HepG2 (cell line): Measurements from ENCODE around the gene PRKAB1. TPM values are rescaled to one million over a fixed set of nuclear protein-coding genes. Genes with fewer than 3 reads are reported as not detected.
A peak's percentile ranks its signal among the peaks of the same experiment; 100 is the strongest.

Source experiments
- ESRRA ChIP-seq: sonication (generic); formaldehyde crosslinking; IDR thresholded peaks from 2 replicates; pipeline ENCODE4 v1.5.1; 2020; ENCODE audit warnings: mild to moderate bottlenecking, low read depth, missing genetic modification reagents
- ETV5 ChIP-seq: IDR thresholded peaks from 2 replicates; pipeline ENCODE4 v1.6.1; 2018; ENCODE audit warnings: missing biosample characterization, missing genetic modification reagents, inconsistent platforms, borderline replicate concordance
- HNF4G ChIP-seq, 2 experiments: sonication (generic) in 1 of 2; formaldehyde crosslinking in 1 of 2; IDR thresholded peaks; 2 replicates each; pipeline versions ENCODE4 v1.4.0 to v1.6.1; 2011 to 2020; ENCODE audit warnings: borderline replicate concordance in 2 of 2, low read depth in 2 of 2, mild to moderate bottlenecking in 2 of 2, low read length in 1 of 2, missing genetic modification reagents in 1 of 2, moderate library complexity in 1 of 2
- HOXA3 ChIP-seq: sonication (generic); formaldehyde crosslinking; IDR thresholded peaks from 2 replicates; pipeline ENCODE4 v1.5.0; 2020; ENCODE audit warnings: missing genetic modification reagents
- KLF11 ChIP-seq: IDR thresholded peaks from 2 replicates; pipeline ENCODE4 v1.6.1; 2016; ENCODE audit warnings: missing compliant biosample characterization
- MED1 ChIP-seq: sonication (generic); formaldehyde crosslinking; IDR thresholded peaks from 2 replicates; pipeline ENCODE4 v1.4.0; 2020; ENCODE audit warnings: missing genetic modification reagents
- NR2C2 ChIP-seq: sonication (generic); formaldehyde crosslinking; IDR thresholded peaks from 2 replicates; pipeline ENCODE4 v1.4.0; 2020; ENCODE audit warnings: missing genetic modification reagents, mild to moderate bottlenecking, moderate library complexity, borderline replicate concordance
- PRPF4 ChIP-seq: fragments of 200-400 bp; formaldehyde crosslinking; IDR thresholded peaks from 2 replicates; pipeline ENCODE4 v1.6.1; 2016; ENCODE audit warnings: low read length, low read depth; ENCODE audit not compliant: poor library complexity, severe bottlenecking
- RBM39 ChIP-seq: fragments of 200-400 bp; formaldehyde crosslinking; IDR thresholded peaks from one replicate; pipeline ENCODE4 v1.6.1; 2018; ENCODE audit warnings: antibody characterized with exemption, mild to moderate bottlenecking, low read depth, low read length; ENCODE audit not compliant: poor library complexity, severe bottlenecking
- RFX5 ChIP-seq: IDR thresholded peaks from 2 replicates; pipeline ENCODE4 v1.6.1; 2011; ENCODE audit warnings: low read depth, low read length, improper control_type of control experiment
- ZFP37 ChIP-seq: sonication (generic); formaldehyde crosslinking; IDR thresholded peaks from 2 replicates; pipeline ENCODE4 v1.4.0; 2020; ENCODE audit warnings: missing genetic modification reagents, borderline replicate concordance
- ZFP62 ChIP-seq: sonication (generic); formaldehyde crosslinking; IDR thresholded peaks from 2 replicates; pipeline ENCODE4 v1.4.0; 2020; ENCODE audit warnings: missing genetic modification reagents
- ZNF180 ChIP-seq: sonication (generic); formaldehyde crosslinking; IDR thresholded peaks from 2 replicates; pipeline ENCODE4 v1.4.0; 2020; ENCODE audit warnings: low read depth, missing genetic modification reagents, borderline replicate concordance
- ZNF225 ChIP-seq: sonication (generic); formaldehyde crosslinking; IDR thresholded peaks from 2 replicates; pipeline ENCODE4 v1.4.0; 2020; ENCODE audit warnings: mild to moderate bottlenecking, missing genetic modification reagents
- ZNF33B ChIP-seq: sonication (generic); formaldehyde crosslinking; IDR thresholded peaks from 2 replicates; pipeline ENCODE4 v1.5.1; 2020; ENCODE audit warnings: mild to moderate bottlenecking, missing genetic modification reagents
- ZNF431 ChIP-seq: sonication (generic); formaldehyde crosslinking; IDR thresholded peaks from 2 replicates; pipeline ENCODE4 v1.9.0; 2022; ENCODE audit warnings: missing genetic modification reagents, low read depth, mild to moderate bottlenecking, borderline replicate concordance
- ZNF780A ChIP-seq: sonication (generic); formaldehyde crosslinking; IDR thresholded peaks from 2 replicates; pipeline ENCODE4 v1.8.0; 2022; ENCODE audit warnings: mild to moderate bottlenecking, missing genetic modification reagents, moderate library complexity
- polyA plus RNA-seq, 8 experiments: library from polyadenylated mRNA; depleted of rRNA in 3 of 8; stranded (reverse) in 7 of 8; unstranded in 1 of 8; fragments of >200 nt; fragmentation: Illumina TruSeq in 4 of 8; extraction: Trizol in 4 of 8; gene quantifications; 2 replicates each; pipeline versions ENCODE4 v1.2.1 to v1.2.3, GENCODE V29; 2011 to 2016; ENCODE audit warnings: low read depth in 4 of 8, missing spikeins in 1 of 8, mixed read lengths in 1 of 8; ENCODE audit not compliant: insufficient read depth in 1 of 8
- total RNA-seq, 5 experiments: library from RNA; depleted of rRNA; stranded (reverse); fragments of >200 nt; fragmentation: Illumina TruSeq; extraction: Trizol; gene quantifications; 2 replicates each; pipeline ENCODE4 v1.2.3, GENCODE V29; 2016; ENCODE audit warnings: low read depth in 1 of 5
- TF ChIP-seq, protein P1 (sequence below): sonication (generic); IDR thresholded peaks from 2 replicates; pipeline ENCODE4 v1.6.1; 2016; ENCODE audit warnings: low read depth, borderline replicate concordance
- TF ChIP-seq, protein P2 (sequence below), 2 experiments: sonication (generic) in 1 of 2; formaldehyde crosslinking in 1 of 2; IDR thresholded peaks; 2 replicates each; pipeline versions ENCODE4 v1.6.1 to v1.9.0; 2014 to 2022; ENCODE audit warnings: antibody characterized with exemption in 1 of 2, borderline replicate concordance in 1 of 2, inconsistent platforms in 1 of 2, low read depth in 1 of 2, missing genetic modification reagents in 1 of 2
- TF ChIP-seq, protein P3 (sequence below): IDR thresholded peaks from 2 replicates; pipeline ENCODE4 v1.6.1; 2016; ENCODE audit warnings: mild to moderate bottlenecking

The PRKAB1 gene
- total and polyA plus RNA-seq, 2 of the 13 experiments (the other 11 are each of a cell fraction or from before 2014, with no cell fraction given) = 28.4 to 35.5 TPM

GRCh38 chr12:119669744-119670472, 2.0 kb downstream of the PRKAB1 start (continued):
- TF ChIP-seq, protein P1, sequence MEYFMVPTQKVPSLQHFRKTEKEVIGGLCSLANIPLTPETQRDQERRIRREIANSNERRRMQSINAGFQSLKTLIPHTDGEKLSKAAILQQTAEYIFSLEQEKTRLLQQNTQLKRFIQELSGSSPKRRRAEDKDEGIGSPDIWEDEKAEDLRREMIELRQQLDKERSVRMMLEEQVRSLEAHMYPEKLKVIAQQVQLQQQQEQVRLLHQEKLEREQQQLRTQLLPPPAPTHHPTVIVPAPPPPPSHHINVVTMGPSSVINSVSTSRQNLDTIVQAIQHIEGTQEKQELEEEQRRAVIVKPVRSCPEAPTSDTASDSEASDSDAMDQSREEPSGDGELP = peak; percentile 57; the same call in 1 of the 2 replicates
- 0 out of 2 replicates have a peak, but pooled peaks have one; percentile 41 for TF ChIP-seq ESRRA
- no peak for TF ChIP-seq ZNF431 (CRISPR knock-in tag)
- peak; percentile 32; the same call in 1 of the 2 replicates for TF ChIP-seq ETV5 (CRISPR knock-in tag)
- TF ChIP-seq, protein P2, sequence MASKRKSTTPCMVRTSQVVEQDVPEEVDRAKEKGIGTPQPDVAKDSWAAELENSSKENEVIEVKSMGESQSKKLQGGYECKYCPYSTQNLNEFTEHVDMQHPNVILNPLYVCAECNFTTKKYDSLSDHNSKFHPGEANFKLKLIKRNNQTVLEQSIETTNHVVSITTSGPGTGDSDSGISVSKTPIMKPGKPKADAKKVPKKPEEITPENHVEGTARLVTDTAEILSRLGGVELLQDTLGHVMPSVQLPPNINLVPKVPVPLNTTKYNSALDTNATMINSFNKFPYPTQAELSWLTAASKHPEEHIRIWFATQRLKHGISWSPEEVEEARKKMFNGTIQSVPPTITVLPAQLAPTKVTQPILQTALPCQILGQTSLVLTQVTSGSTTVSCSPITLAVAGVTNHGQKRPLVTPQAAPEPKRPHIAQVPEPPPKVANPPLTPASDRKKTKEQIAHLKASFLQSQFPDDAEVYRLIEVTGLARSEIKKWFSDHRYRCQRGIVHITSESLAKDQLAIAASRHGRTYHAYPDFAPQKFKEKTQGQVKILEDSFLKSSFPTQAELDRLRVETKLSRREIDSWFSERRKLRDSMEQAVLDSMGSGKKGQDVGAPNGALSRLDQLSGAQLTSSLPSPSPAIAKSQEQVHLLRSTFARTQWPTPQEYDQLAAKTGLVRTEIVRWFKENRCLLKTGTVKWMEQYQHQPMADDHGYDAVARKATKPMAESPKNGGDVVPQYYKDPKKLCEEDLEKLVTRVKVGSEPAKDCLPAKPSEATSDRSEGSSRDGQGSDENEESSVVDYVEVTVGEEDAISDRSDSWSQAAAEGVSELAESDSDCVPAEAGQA (IDR thresholded peaks at IDR 0.05; ENCODE audit: low read depth) = no peak
- TF ChIP-seq, protein P2 (CRISPR knock-in tag; IDR thresholded peaks at IDR 0.05; ENCODE audit: borderline replicate concordance) = no peak
- TF ChIP-seq ZNF180 (CRISPR knock-in tag) = no peak
- peak; percentile 47; the same call in 1 of the 2 replicates for TF ChIP-seq MED1
- TF ChIP-seq KLF11 (CRISPR knock-in tag) = no peak
- no peak for TF ChIP-seq RFX5
- TF ChIP-seq ZNF225 (CRISPR knock-in tag) = no peak
- no peak for TF ChIP-seq ZFP37 (CRISPR knock-in tag)
- TF ChIP-seq ZNF33B (CRISPR knock-in tag) = no peak
- TF ChIP-seq ZNF780A (CRISPR knock-in tag) = no peak
- no peak for TF ChIP-seq PRPF4
- TF ChIP-seq HNF4G (IDR thresholded peaks at IDR 0.05; ENCODE audit: borderline replicate concordance, low read depth, low read length) = peak; percentile 5; the same call in 1 of the 2 replicates
- no peak for TF ChIP-seq HNF4G (CRISPR knock-in tag; IDR thresholded peaks at IDR 0.05; ENCODE audit: borderline replicate concordance, low read depth)
- TF ChIP-seq, protein P3, sequence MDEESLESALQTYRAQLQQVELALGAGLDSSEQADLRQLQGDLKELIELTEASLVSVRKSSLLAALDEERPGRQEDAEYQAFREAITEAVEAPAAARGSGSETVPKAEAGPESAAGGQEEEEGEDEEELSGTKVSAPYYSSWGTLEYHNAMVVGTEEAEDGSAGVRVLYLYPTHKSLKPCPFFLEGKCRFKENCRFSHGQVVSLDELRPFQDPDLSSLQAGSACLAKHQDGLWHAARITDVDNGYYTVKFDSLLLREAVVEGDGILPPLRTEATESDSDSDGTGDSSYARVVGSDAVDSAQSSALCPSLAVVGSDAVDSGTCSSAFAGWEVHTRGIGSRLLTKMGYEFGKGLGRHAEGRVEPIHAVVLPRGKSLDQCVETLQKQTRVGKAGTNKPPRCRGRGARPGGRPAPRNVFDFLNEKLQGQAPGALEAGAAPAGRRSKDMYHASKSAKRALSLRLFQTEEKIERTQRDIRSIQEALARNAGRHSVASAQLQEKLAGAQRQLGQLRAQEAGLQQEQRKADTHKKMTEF (CRISPR knock-in tag) = peak; percentile 36; the same call in 1 of the 2 replicates
- no peak for TF ChIP-seq RBM39
- TF ChIP-seq ZFP62 (CRISPR knock-in tag) = no peak
- peak; percentile 42; the same call in 1 of the 2 replicates for TF ChIP-seq HOXA3 (CRISPR knock-in tag)
- peak; percentile 14; the same call in 1 of the 2 replicates for TF ChIP-seq NR2C2 (CRISPR knock-in tag)
